Sigmoid colon (tissue), 7 donors: ENCODE data around the gene RPLP1. TPM values are rescaled to one million over a fixed set of nuclear protein-coding genes. Genes with fewer than 3 reads are reported as not detected.

Source experiments
- DNase-seq: peaks from one replicate; pipeline ENCODE4 v3.0.0-alpha.2; 2019
- H3K27ac ChIP-seq, 4 donors: fragments of 200-600 bp; sonication (generic); one replicate each; pipeline ENCODE4 v1.5.1; 2016 to 2019; ENCODE audit warnings: mild to moderate bottlenecking in 1 of 4
- H3K27me3 ChIP-seq, 3 donors: fragments of 200-600 bp; sonication (generic); one replicate each; pipeline ENCODE4 v1.5.1; 2019; ENCODE audit warnings: mild to moderate bottlenecking in 1 of 3
- H3K36me3 ChIP-seq, 4 donors: fragments of 200-600 bp; sonication (generic); one replicate each; pipeline ENCODE4 v1.5.1; 2016 to 2019
- H3K4me1 ChIP-seq, 4 donors: fragments of 200-600 bp; sonication (generic); one replicate each; pipeline ENCODE4 v1.5.1; 2017 to 2019
- H3K4me3 ChIP-seq, 4 donors: fragments of 200-600 bp; sonication (generic); one replicate each; pipeline ENCODE4 v1.5.1; 2017 to 2019; ENCODE audit warnings: mild to moderate bottlenecking in 2 of 4, moderate library complexity in 1 of 4
- H3K9me3 ChIP-seq, 4 donors: fragments of 200-600 bp in 3 of 4; sonication (generic) in 3 of 4; one replicate each; pipeline versions ENCODE4 v1.5.1 to v1.6.1; 2013 to 2019
- EP300 ChIP-seq, 4 donors: sonication (generic); formaldehyde crosslinking; IDR thresholded peaks; one replicate each; pipeline ENCODE4 v1.6.1; 2017; ENCODE audit warnings: antibody characterized with exemption in 4 of 4
- POLR2A ChIP-seq, 2 donors: fragments of 450-650 bp; IDR thresholded peaks; one replicate each; pipeline ENCODE4 v1.6.1; 2016; ENCODE audit warnings: antibody characterized with exemption in 2 of 2, mild to moderate bottlenecking in 2 of 2, moderate library complexity in 2 of 2
- POLR2AphosphoS5 ChIP-seq, 4 donors: sonication (generic); formaldehyde crosslinking; IDR thresholded peaks; one replicate each; pipeline ENCODE4 v1.6.1; 2017; ENCODE audit warnings: antibody characterized with exemption in 4 of 4
- WGBS, 2 donors: extraction: QIAGEN DNeasy Blood & Tissue Kit; methylation state at CpG; one replicate each; pipeline ENCODE4 v1.1.7; 2013; 5-methylcytosine and 5-hydroxymethylcytosine counted together
- intact Hi-C: fragments of 100-400 bp; cut with DNase I; formaldehyde crosslinking; loops from one replicate; pipeline ENCODE4 v1.15.1; 2023
- polyA plus RNA-seq, 3 donors: library from polyadenylated mRNA; stranded (reverse); fragments of 200-250 nt; gene quantifications; one replicate each; pipeline ENCODE4 v1.2.3, GENCODE V29; 2013
- small RNA-seq, 3 donors: library from RNA; depleted of rRNA; stranded (forward); fragments of <200 nt; gene quantifications; one replicate each; pipeline ENCODE3, GENCODE V24; 2016
- total RNA-seq, 4 donors: library from RNA; depleted of rRNA; stranded (reverse); fragments of >200 nt; gene quantifications; one replicate each; pipeline ENCODE4 v1.1.0, GENCODE V29; 2016
- TF ChIP-seq, protein P1 (sequence below), 4 experiments: fragments of 450-650 bp in 3 of 4; fragments of 200-600 bp in 1 of 4; IDR thresholded peaks; one replicate each; pipeline ENCODE4 v1.5.1; 2016 to 2019; ENCODE audit warnings: antibody characterized with exemption in 4 of 4, mild to moderate bottlenecking in 3 of 4, moderate library complexity in 2 of 4
- donor health status: healthy with polysubstance abuse.
- donor health status: Bipolar disorder and iron deficiency.
- donor health status: healthy.

Gene RPLP1
- total and polyA plus RNA-seq, 7 donors, result 1,053 to 2,471 (median 1,114) TPM

DNA sequence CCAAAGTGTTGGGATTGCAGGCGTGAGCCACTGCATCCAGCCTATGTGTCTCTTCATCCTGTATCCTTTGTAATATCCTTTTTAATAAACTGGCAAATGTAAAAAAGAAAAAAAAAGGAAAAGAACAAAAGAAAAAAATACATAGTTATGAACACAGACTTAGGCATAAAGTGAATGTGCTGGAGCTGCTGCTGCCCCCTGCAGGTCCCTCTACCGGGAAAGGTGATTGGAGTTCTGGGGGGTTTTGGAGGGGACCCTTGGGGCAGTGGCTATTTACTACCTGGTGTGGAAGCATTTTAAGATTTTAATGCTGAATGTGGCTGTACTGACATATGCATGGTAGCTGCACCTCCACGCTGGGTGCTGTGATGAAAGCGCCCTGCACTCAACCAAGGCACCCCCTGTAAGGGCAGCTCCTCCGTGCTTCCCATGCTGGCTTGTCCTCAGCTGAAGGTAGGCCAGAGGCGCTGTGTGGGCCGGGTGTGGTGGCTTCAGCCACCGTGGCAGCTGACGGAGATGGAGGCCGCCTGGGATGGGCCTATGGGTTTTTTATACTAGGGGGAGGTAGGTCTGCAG lies 49.9 kb downstream of the RPLP1 start:
- DNase-seq, result no peak
- TF ChIP-seq POLR2A (IDR thresholded peaks at IDR 0.05) (no peak), POLR2AphosphoS5 (IDR thresholded peaks at IDR 0.05) (no peak), EP300 (IDR thresholded peaks at IDR 0.05) (no peak)
- TF ChIP-seq, protein P1, sequence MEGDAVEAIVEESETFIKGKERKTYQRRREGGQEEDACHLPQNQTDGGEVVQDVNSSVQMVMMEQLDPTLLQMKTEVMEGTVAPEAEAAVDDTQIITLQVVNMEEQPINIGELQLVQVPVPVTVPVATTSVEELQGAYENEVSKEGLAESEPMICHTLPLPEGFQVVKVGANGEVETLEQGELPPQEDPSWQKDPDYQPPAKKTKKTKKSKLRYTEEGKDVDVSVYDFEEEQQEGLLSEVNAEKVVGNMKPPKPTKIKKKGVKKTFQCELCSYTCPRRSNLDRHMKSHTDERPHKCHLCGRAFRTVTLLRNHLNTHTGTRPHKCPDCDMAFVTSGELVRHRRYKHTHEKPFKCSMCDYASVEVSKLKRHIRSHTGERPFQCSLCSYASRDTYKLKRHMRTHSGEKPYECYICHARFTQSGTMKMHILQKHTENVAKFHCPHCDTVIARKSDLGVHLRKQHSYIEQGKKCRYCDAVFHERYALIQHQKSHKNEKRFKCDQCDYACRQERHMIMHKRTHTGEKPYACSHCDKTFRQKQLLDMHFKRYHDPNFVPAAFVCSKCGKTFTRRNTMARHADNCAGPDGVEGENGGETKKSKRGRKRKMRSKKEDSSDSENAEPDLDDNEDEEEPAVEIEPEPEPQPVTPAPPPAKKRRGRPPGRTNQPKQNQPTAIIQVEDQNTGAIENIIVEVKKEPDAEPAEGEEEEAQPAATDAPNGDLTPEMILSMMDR (IDR thresholded peaks at IDR 0.05), result no peak
- 84 to 86% methylated on average over 10 of the region's 10 CpGs for WGBS, 2 donors
- Histone ChIP-seq H3K9me3 (no peaks in the 10 kb centered on the region), H3K36me3 (no peaks in the 10 kb centered on the region), H3K4me1 (no peaks in the 10 kb centered on the region), H3K27me3 (no peaks in the 10 kb centered on the region), H3K27ac (no peak overlapping the region), H3K4me3 (no peak overlapping the region)
- intact Hi-C loops, result no loop called here

- 89 to 91% methylated on average over 3 of the region's 3 CpGs for WGBS, 2 donors
Observed at GRCh38 chr15:69504352-69505040, 51.9 kb downstream of the RPLP1 start.

More at GRCh38 chr15:69504352-69505040, 51.9 kb downstream of the RPLP1 start:
- H3K9me3 ChIP-seq, result no peaks in the 10 kb centered on the region
- no peak overlapping the region for H3K4me3 ChIP-seq
- TF ChIP-seq POLR2A (IDR thresholded peaks at IDR 0.05) (no peak), EP300 (IDR thresholded peaks at IDR 0.05) (no peak), POLR2AphosphoS5 (IDR thresholded peaks at IDR 0.05) (no peak)
- TF ChIP-seq, protein P1 (IDR thresholded peaks at IDR 0.05), result no peak
- H3K36me3 ChIP-seq, result no peaks in the 10 kb centered on the region
- no peak for DNase-seq
- peak overlapping the region in 3 of 4 donors; percentile 6 to 27 (median 9) for H3K27ac ChIP-seq
- no peaks in the 10 kb centered on the region for H3K4me1 ChIP-seq
- intact Hi-C loops, result no loop called here
- H3K27me3 ChIP-seq, result no peaks in the 10 kb centered on the region

Small RNA genes lying within 50 kb of the gene (small RNA-seq; reads per million reads assigned to genes)
- gene RF00012, result 0 reads per million in 3 donors

Other genes with a start within 250 kb of the RPLP1 start
- under 1 TPM in 2 of 4 donors, not detected in 2; 0.36 to 0.83 TPM for gene PAQR5, start 153.9 kb upstream of the RPLP1 start, total RNA-seq
- 10 to 100 TPM; 10.2 to 19.7 (median 14.0) TPM for gene PAQR5, start 153.9 kb upstream of the RPLP1 start, polyA plus RNA-seq
- 1 to 10 TPM in 3 of 4 donors, under 1 TPM in 1; 0.16 to 3.9 (median 2.3) TPM for gene KIF23, start 38.5 kb upstream of the RPLP1 start, total RNA-seq
- 10 to 100 TPM in 1 of 3 donors, 1 to 10 TPM in 2; 1.8 to 10.8 (median 2.1) TPM for gene KIF23, start 38.5 kb upstream of the RPLP1 start, polyA plus RNA-seq